Measurements from ENCODE around the gene KIF4A. TPM values are rescaled to one million over a fixed set of nuclear protein-coding genes. Genes with fewer than 3 reads are reported as not detected.

KIF4A gene
- total and polyA plus RNA-seq, 2 of the 13 experiments (the other 11 are each of a cell fraction or from before 2014, with no cell fraction given) = 9.4 to 28.2 TPM

- ATAC-seq (no peak), FAIRE-seq (no peak), DNase-seq (ENCODE audit: low spot score) (no peak)
- Histone ChIP-seq H3K4me2 (ENCODE audit: low read depth, low read length) (no peak overlapping the region), H3K36me3 (replicated peaks in 1 of 2; ENCODE audit: control insufficient read depth in 1 of 2, insufficient read depth in 2 of 2, low read length in 2 of 2) (peaks cover 0 to 11% of the 10 kb centered on the region in 2 experiments; a peak in 2 of 5 replicates), H3K9me3 (ENCODE audit: low read length) (no peaks in the 10 kb centered on the region), H3K79me2 (ENCODE audit: insufficient read depth, low read length) (no peaks in the 10 kb centered on the region), H4K20me1 (ENCODE audit: insufficient read depth, low read length) (no peaks in the 10 kb centered on the region), H3K4me1 (ENCODE audit: insufficient read depth, low read length) (no peaks in the 10 kb centered on the region), H3K9ac (ENCODE audit: insufficient read depth, low read depth, low read length) (no peak overlapping the region), H3K27me3 (ENCODE audit: control insufficient read depth in 1 of 2, insufficient read depth in 2 of 2, low read length in 2 of 2) (no peaks in the 10 kb centered on the region), H3K27ac (ENCODE audit: extremely low read length, insufficient read depth, low read length) (no peak overlapping the region), H2AFZ (ENCODE audit: low read length) (no peak overlapping the region), H3K4me3 (replicated peaks in 1 of 3; ENCODE audit: insufficient read depth in 1 of 3, low read depth in 2 of 3, low read length in 3 of 3) (no peak overlapping the region)
- intact Hi-C loops (cut with micrococcal nuclease; ENCODE audit: unreplicated experiment) (no loop called here), in situ Hi-C loops (cut with HindIII; ENCODE audit: extremely low pct_ligation_motif_present, low pct_unique_long_range_greater_than_20kb) (no loop called here)
- ChIA-PET CTCF (ENCODE audit: low intra/inter-chr PET ratio, low total read pairs) (no interaction called here), POLR2A (no interaction called here)
- 95% methylated on average over 1 of the region's 1 CpG for WGBS (ENCODE audit: low lambda C conversion rate)
- no TSS peak for BruUV-seq (replicated peaks)
- no peak for TF ChIP-seq KDM6A (CRISPR knock-in tag; IDR thresholded peaks at IDR 0.05; ENCODE audit: low read depth)
- no peak for TF ChIP-seq NCOR1 (IDR thresholded peaks at IDR 0.05; ENCODE audit: borderline replicate concordance, low read length)
- no peak for TF ChIP-seq CERS6 (CRISPR knock-in tag; IDR thresholded peaks at IDR 0.05)
- no peak for TF ChIP-seq ZFP1 (CRISPR knock-in tag; IDR thresholded peaks at IDR 0.05)
Measured at GRCh38 chrX:70331161-70331560, 41.3 kb downstream of the KIF4A start.

GRCh38 chrX:70332600-70332999, 42.7 kb downstream of the KIF4A start:
- peaks cover 0 to 9% of the 10 kb centered on the region in 2 experiments; a peak in 2 of 5 replicates for H3K36me3 ChIP-seq (replicated peaks in 1 of 2; ENCODE audit: control insufficient read depth in 1 of 2, insufficient read depth in 2 of 2, low read length in 2 of 2)
- ChIA-PET POLR2A (no interaction called here), CTCF (ENCODE audit: low intra/inter-chr PET ratio, low total read pairs) (no interaction called here)
- H3K4me3 ChIP-seq (replicated peaks in 1 of 3; ENCODE audit: insufficient read depth in 1 of 3, low read depth in 2 of 3, low read length in 3 of 3) = no peak overlapping the region
- no peak overlapping the region for H2AFZ ChIP-seq (ENCODE audit: low read length)
- H3K27me3 ChIP-seq (ENCODE audit: control insufficient read depth in 1 of 2, insufficient read depth in 2 of 2, low read length in 2 of 2) = no peaks in the 10 kb centered on the region
- H3K4me1 ChIP-seq (ENCODE audit: insufficient read depth, low read length) = no peaks in the 10 kb centered on the region
- no peak overlapping the region for H3K4me2 ChIP-seq (ENCODE audit: low read depth, low read length)
- intact Hi-C loops (cut with micrococcal nuclease; ENCODE audit: unreplicated experiment) = no loop called here
- no peaks in the 10 kb centered on the region for H3K9me3 ChIP-seq (ENCODE audit: low read length)
- in situ Hi-C loops (cut with HindIII; ENCODE audit: extremely low pct_ligation_motif_present, low pct_unique_long_range_greater_than_20kb) = no loop called here
- 100% methylated on average over 1 of the region's 1 CpG for WGBS (ENCODE audit: low lambda C conversion rate)
- H3K9ac ChIP-seq (ENCODE audit: insufficient read depth, low read depth, low read length) = no peak overlapping the region
- H3K27ac ChIP-seq (ENCODE audit: extremely low read length, insufficient read depth, low read length) = no peak overlapping the region
- ATAC-seq (no peak), DNase-seq (ENCODE audit: low spot score) (no peak), FAIRE-seq (no peak)
- no TSS peak for BruUV-seq (replicated peaks)
- no peaks in the 10 kb centered on the region for H4K20me1 ChIP-seq (ENCODE audit: insufficient read depth, low read length)
- no peaks in the 10 kb centered on the region for H3K79me2 ChIP-seq (ENCODE audit: insufficient read depth, low read length)
- no peak for TF ChIP-seq POLR2AphosphoS5 (IDR thresholded peaks at IDR 0.05; ENCODE audit: low read depth, low read length)
- TF ChIP-seq ZBTB37 (CRISPR knock-in tag; IDR thresholded peaks at IDR 0.05) = no peak
- no peak for TF ChIP-seq WIZ (CRISPR knock-in tag; IDR thresholded peaks at IDR 0.05)
- no peak for TF ChIP-seq ZBTB26 (CRISPR knock-in tag; IDR thresholded peaks at IDR 0.05; ENCODE audit: borderline replicate concordance)
- no peak for TF ChIP-seq ZNF253 (CRISPR knock-in tag; IDR thresholded peaks at IDR 0.05; ENCODE audit: borderline replicate concordance)
- TF ChIP-seq FLYWCH1 (CRISPR knock-in tag; IDR thresholded peaks at IDR 0.05) = no peak
- no peak for TF ChIP-seq ZNF512 (CRISPR knock-in tag; IDR thresholded peaks at IDR 0.05)
- TF ChIP-seq TEAD2 (CRISPR knock-in tag; IDR thresholded peaks at IDR 0.05) = no peak
- TF ChIP-seq SP140L (CRISPR knock-in tag; IDR thresholded peaks at IDR 0.05; ENCODE audit: borderline replicate concordance) = no peak
- no peak for TF ChIP-seq RBM39 (IDR thresholded peaks at IDR 0.05; ENCODE audit: low read depth, low read length, poor library complexity, severe bottlenecking)
- TF ChIP-seq ZSCAN30 (CRISPR knock-in tag; IDR thresholded peaks at IDR 0.05) = no peak

All from HepG2 (cell line).